Stimulated activated CD4-positive, alpha-beta T cell treated with anti-CD3 and anti-CD28 coated beads, Interleukin-1b, Interleukin-23, amount 100 ng/mL, for 24 hours (primary cell): ENCODE data around the gene MAP2K3.
"Not testable (repeated sequence)": the region's sequence is repeated elsewhere in the genome, so short reads cannot be mapped to it uniquely, and the experiment has no call there.

Source experiments
- DNase-seq, 4 experiments: peaks; one replicate each; pipeline ENCODE4 v3.0.0-alpha.2; 2020; ENCODE audit warnings: low read depth in 4 of 4, low spot score in 1 of 4

The MAP2K3 gene

DNA sequence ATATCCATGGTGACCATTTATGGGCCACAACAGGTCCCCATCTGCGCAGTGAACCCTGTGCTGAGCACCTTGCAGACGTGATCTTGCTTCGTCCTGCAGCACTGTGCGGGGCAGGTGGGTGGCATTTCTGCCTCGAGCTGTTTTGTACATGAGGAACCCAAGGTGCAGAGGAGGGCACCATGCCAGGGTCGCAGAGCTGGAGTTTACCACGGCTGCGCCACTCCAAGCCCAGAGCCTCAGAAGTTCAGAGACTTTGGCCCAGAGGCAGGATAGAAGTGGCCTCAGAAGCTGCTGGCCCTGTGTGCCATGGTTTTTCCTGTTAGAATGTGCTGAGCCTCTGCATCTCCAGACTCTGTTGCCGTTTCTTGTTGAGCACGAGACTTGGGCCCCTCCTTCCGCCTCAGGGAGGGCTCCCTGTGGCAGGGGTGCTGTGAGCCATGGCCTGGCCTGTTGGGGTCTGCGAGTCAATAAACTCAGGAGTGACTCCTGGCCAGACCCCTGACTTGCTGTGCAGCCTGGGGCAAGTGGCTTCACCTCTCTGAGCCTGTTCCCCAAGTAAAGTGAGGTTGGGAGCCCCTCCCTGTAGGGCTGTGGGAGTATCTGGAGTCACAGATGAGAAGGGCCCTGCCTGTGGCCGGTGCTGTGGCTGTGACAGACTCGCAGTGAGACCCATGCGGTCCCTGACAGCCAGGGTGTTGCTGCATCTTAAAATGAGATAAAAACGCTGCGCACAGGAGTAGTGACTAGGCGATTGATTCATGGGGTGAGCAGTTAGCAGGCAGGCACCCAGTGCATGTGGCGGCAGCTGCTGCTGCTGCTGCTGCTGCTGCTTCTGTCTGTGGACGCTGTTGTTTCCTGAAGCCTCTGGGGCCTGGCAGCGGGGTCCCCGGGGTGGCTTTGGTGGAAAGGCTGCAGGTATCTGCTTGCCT is 11.8 kb downstream of the MAP2K3 start:
- DNase-seq = no peak

DNA sequence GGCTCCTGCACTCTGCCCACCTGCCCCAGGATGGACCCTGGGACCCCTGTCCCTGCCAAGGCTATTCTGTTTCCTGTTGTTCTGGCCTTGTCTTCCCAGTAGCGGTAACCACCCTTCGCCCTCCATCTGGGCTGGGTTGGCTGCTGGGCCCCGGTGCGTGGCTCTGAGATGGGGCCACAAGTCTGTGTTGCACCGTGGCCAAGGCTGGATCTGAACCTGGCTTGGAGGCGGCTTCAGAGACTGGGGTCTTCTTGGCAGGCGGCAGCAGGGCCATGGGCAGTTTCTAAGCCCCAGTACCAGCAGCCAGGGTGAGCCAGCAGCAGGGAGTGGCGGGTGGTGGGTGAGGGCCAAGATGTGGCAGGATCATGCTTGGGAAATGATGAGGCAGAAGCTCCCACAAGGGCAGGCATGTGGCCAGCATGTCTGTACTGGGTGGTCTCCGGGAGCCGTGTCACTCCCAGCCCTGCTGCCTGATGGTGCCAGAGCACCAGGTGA is 12.6 kb downstream of the MAP2K3 start:
- no peak for DNase-seq

DNA sequence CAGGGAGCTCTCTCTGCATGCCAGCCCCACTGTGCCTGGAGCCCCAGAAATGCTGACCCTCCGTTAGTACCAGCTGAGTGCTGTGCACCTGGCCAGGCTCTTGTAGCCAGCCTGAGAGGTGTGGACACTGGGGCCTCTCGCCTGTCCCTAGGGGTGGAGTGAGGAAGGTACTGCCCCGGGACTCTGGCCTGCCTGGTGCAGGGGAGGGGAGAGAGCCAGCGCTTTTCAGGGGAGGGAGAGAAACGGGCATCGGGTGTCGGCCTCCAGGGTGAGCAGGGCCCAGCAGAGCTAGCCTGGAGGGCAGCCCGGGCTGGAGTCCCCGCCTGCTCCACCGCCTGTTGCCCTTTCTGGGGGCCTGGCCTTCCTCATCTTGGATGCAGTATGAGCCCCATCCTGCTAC is 13.1 kb downstream of the MAP2K3 start:
- no peak for DNase-seq

DNA sequence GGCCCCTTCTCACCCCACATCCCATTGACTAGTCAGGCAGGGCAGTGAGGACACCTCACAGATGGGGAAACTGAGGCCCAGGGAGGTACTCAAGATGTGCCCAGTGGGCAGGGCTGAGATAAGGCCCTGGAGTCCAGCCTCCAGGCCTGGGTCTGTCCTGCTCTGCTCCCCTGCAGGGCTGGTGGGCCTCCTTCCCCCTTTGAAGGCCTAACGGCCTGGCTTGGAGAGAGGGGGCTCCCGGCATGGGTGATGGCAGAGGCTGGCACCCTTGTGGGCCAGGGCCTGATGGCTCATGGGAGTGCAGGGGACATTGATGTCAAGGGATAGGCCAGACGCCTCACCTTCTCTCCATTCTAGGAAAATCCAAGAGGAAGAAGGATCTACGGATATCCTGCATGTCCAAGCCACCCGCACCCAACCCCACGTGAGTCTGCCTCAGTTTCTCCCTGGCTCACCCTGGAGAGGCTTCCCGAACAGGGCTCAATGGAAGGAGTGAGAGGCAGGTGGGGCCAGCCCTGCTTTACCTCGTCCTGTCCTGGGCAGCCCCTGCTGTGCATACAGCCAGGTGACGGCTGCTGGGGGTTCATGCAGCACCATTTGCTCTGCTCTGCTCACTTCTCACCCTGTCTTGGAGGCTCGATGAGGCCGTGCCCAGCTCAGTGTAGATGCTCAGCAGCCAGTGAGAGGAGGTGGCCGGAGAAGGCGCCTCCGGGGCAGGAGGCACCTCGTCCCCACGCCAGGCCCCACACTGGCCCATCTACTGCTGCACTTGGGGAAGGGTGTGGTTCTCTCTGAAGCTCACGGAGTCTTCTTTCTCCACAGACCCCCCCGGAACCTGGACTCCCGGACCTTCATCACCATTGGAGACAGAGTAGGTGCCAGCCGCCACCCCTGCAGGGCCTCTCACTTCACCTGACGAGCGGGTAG is 13.8 kb downstream of the MAP2K3 start:
- DNase-seq = no peak

DNA sequence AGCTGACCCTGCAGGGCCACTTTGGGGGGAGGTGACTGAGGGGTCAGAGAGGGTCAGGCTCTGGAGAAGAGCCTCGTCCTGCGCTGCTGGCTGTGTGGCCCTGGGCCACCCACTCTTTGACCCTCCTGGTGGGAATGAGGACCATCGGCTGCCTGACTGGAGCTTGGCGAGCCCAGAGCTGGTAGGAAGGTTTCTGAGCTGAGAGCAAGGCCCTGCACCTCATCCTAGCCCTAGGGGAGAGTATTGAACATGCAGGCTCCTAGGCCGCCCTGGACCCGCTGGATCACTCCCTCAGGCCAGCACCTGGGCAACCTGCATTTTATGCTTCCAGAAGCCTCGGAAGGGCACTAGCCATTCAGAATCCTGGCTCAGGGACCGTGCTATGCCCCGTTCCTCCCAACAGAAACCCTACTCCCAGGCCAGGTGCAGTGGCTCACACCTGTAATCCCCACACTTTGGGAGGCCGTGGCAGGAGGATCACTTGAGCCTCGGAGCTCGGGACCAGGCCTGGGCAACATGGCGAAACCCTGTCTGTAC is 14.5 kb downstream of the MAP2K3 start:
- no peak for DNase-seq

DNA sequence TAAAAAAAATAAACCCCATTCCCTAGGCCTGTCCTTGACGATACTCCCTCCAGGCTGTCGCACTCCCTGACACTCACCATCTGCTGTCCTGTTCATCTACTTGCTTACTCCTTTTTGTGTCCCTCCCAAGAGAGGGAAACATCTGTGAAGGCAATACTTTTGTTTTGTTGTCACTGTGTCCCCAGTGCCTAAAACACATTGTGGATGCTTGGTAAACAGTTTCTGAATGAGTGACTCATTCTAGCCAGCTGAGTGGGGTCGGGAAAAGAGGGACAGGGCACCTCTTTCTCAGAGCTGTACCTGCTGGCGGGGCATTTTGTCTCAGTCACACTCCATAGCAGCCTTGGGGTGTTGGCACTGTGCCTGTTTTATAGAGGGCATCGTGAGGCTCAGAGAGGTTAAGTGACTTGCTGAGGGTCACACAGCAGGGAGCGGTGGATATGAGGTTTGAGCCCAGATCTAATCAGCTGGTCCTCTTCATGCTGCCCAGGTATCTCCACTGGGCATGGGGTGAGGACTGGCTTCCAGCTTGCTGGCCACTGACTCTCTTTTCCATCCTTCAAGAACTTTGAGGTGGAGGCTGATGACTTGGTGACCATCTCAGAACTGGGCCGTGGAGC is 15.6 kb downstream of the MAP2K3 start:
- no peak for DNase-seq

DNA sequence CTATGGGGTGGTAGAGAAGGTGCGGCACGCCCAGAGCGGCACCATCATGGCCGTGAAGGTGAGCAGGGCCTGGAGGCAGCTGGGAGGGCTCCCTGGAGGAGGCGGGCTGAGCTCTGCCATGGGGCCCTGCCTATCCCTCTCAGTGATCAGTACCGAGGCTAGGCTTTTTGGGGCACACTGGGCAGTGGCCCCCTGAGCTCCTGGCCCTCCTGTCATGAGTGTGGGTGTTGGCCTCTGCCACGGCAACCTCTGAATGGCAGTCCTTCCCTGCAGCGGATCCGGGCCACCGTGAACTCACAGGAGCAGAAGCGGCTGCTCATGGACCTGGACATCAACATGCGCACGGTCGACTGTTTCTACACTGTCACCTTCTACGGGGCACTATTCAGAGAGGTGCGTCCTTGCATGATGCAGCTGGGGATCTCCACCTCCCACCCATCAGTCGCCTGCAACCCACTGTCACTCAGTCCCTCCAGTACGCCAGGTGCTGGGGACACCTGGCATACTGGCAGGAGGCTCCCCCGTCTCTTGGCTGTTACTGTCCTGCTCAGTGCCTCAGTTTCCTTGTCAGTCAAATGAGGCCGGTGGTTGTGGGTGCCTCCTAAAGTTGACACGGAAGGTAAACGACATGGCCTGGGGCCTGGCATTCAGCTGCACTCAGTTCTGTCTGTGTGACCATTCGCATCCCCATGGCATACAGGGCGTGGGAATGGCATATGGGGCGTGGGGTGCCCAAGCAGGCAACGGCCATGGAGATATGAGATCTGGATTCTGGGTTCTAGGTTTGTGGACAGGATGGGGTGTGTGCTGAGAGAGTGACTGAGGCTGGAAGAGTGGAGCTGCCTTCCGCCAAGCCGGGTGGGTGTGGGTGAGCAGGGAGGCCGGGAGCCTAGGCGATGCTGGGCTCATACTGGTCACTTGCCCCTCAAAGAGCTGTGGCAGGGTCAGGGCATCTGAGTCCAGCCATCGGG is 16.4 kb downstream of the MAP2K3 start:
- DNase-seq = no peak

DNA sequence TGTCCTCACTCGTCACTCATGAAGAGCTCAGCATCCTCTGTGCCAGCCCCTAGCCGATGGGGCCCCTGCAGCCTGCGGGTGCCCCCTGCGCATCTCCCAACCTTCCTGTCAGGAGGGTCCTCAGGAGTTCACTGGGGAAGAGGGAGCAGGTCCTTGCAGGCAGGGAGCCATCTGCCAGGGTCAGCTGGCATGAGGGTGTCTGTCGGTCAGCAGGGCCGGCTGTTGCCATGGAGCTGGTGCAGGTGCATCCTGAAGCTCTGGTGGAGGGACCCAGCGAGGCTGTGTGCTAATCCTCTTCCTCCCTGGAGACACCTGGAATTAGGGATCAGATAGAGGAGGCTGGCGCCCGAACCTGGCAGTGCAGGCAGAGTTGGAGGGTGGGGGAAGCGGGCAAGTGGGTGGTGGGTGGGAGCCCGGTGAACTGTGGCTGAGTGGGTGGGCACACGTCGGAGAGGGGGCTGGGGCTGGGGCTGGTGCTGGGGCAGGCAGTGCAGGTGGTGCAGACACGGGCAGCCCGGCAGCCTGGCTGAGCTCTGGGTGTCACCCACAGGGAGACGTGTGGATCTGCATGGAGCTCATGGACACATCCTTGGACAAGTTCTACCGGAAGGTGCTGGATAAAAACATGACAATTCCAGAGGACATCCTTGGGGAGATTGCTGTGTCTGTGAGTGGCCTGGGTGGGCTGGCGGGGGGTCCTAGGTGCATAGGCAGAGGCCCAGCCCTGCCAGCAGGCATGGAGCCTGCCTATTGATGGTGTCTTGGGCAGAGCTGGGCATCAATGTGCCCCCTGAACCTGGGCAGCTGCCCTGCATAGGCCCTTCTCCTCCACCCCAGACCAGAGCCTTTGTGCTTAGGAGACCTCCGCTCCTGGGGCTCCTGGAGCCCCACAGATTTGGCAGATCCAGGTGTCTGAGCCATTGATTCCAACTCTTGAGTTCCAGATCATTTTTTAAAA is 17.4 kb downstream of the MAP2K3 start:
- no peak for DNase-seq

DNA sequence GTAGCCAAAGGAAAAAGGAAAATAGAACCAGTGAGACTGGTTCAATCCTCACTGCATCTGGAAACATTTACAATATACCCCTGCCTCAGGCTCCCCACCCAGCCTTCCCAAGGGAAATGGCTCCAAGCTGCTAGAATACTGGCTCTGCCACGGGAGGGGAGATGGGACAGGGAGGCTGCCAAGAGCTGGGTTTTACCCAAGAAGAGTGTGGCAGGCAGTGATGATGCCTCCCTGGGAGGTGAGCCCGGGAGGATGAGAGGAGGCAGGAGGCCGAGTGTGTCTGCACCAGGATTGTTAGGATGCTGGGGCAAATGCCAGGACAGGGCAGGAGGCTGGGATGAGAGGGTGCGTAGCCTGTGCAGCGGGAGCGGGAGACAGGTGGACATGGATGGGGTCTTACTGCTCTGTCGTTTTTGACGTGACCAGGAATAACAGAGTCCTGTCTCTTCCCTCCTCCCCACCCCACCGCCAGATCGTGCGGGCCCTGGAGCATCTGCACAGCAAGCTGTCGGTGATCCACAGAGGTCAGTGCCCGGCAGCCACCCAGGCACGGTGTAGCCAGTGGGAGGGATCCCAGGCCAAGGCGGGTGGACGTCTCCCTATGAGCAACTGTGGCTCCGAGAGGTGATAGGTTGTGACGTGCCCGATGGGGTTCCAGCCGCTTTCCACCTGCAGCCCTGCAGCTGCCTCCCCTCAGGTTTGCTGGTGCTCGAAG is 18.4 kb downstream of the MAP2K3 start:
- no peak for DNase-seq

DNA sequence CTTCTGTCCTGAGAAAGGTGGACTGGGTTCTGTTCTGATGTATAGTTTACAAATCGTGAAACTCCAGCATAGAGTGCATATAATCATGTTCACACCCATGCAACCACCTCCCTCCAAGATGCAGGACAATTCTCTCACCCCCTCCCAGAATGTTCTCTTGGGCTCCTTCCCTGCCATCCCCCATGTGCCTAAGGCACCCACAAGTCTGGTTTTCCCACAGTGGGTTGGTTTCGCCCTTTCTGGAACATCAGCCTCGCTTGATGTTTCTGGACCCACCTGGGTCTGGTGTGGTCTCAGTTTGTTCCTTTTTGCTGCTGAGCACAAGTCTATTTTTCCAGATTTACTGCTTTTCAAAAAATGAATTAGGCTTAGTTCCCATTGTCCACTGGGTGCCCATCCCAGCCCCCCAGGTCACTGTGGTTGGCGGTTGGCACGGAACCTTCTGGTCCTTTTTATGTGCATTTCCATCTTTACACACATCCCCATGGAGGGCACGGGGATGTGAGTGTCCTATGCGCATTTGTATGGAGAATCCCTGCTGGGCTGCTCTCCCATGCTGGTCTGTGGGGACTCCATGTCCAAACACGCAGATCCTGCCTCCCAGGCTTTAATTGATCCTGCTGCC is 19.0 kb downstream of the MAP2K3 start:
- DNase-seq = no peak

DNA sequence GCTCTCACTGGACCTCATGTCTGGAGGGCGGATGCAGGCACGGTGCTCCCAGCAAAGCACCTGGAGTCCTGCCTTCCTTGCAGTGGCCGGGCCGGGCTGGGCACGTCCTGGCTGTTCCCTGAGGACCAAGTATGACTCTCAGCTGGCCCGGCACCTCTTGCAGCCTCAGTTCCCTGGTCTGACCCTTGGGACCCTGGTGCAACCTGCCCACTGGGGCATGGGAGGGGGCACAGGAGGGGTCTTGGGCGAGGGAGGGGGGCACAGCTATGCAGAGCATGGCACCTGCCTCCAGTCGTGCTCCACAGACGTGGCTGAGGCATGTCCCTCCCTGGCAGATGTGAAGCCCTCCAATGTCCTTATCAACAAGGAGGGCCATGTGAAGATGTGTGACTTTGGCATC is 19.6 kb downstream of the MAP2K3 start:
- no peak for DNase-seq

DNA sequence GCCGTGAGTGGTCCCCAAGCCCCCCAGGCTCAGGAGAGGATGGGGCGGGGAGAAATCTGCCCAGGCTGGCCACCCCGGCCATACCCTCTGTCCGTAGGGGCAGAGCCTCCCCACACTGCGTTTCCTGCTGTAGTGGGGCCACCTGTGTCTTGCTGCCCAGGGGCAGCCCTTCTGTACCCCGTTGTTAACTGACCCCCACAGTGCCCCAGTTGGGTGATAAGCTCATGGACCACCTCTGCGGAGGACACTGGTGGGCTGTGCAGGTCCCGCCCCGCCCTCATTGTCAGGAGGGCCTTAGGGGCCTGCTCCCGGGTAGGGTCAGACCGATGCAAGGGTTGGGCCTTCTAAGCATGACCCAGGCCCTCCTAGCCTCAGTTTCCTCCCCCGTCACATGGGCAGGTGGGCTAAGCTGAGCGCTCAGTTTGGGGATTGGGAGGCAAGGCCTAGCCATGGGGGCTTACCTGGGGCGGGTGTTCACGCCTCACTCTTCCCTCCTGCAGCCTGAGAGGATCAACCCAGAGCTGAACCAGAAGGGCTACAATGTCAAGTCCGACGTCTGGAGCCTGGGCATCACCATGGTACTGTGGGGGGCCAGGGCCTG is 20.1 kb downstream of the MAP2K3 start:
- DNase-seq = not testable (repeated sequence)

DNA sequence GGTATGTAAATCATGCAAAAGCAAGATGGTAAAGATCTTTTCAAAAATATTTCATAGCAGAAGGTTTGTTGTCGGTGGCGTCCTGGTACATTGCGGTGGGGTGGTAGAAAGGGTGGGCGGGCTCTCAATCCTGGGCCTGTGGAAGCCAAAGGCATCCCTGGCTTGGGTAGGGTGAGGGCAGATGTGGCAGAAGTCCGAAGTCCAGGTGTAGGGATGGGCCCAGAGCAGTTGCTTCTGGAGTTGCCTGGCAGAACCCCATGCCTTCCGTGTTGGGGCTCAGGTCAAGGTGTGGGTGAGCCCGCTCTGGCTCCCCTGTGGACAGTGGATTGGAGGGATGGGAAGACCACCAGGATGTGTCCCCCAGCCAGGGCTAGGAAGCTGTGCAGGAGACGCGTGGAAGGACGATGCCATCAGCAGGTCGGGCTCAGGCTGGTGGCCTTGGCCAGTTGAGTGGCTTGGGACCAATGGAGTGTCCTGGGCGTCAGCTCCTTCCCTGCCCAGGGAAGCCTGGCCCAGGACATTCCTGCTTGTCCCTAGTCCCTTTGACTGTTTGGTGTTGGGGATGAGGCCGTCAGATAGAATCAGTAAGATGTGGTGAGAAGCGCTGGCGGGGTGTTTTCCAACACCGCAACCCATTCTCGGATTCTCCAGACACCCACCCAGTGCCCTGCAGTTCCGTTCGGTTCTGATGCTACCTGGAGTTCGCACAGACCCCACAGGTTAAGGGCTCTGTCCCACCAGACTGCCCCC is 21.1 kb downstream of the MAP2K3 start:
- not testable (repeated sequence) for DNase-seq

DNA sequence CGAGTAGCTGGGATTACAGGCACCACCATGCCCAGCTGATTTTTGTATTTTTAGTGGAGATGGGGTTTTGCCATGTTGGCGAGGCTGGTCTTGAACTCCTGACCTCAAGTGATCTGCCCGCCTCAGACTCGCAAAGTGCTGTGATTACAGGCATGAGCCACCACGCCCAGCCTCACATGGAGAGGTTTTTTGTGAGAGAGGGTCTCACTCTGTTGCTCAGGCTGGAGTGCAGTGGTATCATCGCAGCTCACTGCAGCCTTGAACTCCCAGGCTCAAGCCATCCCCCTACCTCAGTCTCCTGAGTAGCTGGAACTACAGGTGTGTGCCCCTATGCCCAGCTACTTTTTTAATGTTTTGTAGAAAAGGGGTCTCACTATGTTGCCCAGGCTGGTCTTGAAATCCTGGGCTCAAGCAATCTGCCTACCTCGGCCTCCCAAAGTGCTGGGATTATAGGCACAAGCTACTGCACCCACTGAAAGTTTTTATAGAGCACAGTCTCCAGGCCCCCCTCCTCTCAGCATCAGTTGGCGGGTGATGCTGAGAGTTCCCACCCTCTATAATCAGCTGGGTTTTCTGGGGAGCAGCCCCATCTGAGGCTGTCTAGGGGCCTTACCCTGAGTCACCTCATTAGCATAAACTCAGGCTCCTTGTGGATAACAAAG is 22.2 kb downstream of the MAP2K3 start:
- DNase-seq = not testable (repeated sequence)

DNA sequence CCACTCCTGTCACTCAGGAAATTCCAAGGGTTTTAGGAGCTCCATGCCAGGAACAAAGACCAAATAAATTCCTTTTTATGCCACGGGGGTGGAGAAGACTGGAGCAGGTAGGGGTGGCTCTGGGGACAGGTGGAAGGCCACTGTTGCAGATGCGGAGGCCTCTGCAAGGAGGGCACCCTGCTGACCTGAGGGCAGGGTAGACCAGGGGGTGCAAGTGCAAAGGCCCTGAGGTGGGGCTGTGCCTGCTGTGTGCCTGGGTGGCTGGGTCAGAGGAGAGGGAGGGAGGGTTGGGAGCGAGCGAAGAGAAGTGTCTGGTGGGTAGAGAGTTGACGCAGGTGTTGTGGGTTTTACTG is 22.7 kb downstream of the MAP2K3 start:
- DNase-seq = not testable (repeated sequence)

DNA sequence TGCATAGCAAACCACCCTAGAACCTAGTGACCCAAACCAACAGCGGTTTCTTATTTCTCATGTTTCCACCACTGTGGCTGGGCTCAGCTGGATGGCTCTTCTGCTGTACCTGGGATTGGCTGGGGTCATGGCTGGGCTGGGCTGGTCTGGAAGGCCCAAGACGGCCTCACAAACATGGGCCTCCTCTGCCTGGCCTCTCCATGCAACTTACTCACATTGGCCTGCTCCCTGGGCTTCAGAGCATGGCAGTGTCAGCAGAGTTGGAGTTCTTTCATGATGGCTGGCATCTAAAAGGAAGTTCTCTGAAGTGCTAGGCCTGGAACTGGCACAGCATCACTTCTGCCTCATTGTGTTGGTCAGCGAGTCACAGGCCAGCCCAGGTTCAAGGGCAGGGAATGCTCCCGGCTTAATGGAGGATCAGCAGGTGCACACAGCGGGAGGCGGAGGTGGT is 24.4 kb downstream of the MAP2K3 start:
- DNase-seq = not testable (repeated sequence)
